HCT116 (cell line): ENCODE measurements around the gene NDUFS3. TPM values are rescaled to one million over a fixed set of nuclear protein-coding genes. Genes with fewer than 3 reads are reported as not detected.

Experiments used
- ATAC-seq: fragments of 200-7000 bp; cut with Tn5 transposase; 2 replicates; pipeline ENCODE4 v1.9.1; 2020; ENCODE audit warnings: mild to moderate bottlenecking, moderate library complexity
- BruUV-seq: library from RNA; stranded (reverse); fragments of 400-500 nt; replicated peaks from 2 replicates; lab custom pipeline; 2021; lab: Mats Ljungman, UMichigan
- CTCF ChIA-PET: fragments of 300-600 bp; sonication (Branson Sonifier 250); formaldehyde crosslinking; loops from one replicate; lab custom pipeline; 2021; ENCODE audit warnings: antibody characterized with exemption; lab: Charles Lee
- POLR2A ChIA-PET: fragments of 300-600, 350-600 bp; sonication (Branson Sonifier 250); formaldehyde crosslinking; loops from one replicate; lab custom pipeline; 2021; ENCODE audit warnings: antibody characterized with exemption; lab: Charles Lee
- RAD21 ChIA-PET, 2 experiments: fragments of 300-600 bp; sonication (Branson Sonifier 250); formaldehyde crosslinking; loops; one replicate each; lab custom pipeline; 2023; ENCODE audit warnings: low total read pairs in 2 of 2; ENCODE audit not compliant: uncharacterized antibody in 2 of 2, unreplicated experiment in 2 of 2, low non-redundant PET in 1 of 2; lab: Charles Lee
- DNase-seq: peaks from one replicate; pipeline ENCODE4 v3.0.0-alpha.2; 2010; ENCODE audit warnings: low read depth, low spot score
- H2AFZ ChIP-seq: fragments of 200-600 bp; shearing (Covaris generic), sonication (generic); 2 replicates; pipeline ENCODE4 v1.6.1; 2017; ENCODE audit warnings: low read depth, mixed run types, mixed read lengths, antibody characterized with exemption, low read length; ENCODE audit not compliant: poor library complexity, severe bottlenecking
- H3K27ac ChIP-seq: 2 replicates; pipeline ENCODE4 v1.5.1; 2012; ENCODE audit warnings: low read depth, low read length
- H3K27me3 ChIP-seq: fragments of 200-600 bp; sonication (generic); 2 replicates; pipeline ENCODE4 v1.6.1; 2016; ENCODE audit warnings: mixed run types, low read length, mixed read lengths; ENCODE audit not compliant: insufficient read depth
- H3K36me3 ChIP-seq, 2 experiments: fragments of 200-500 bp in 1 of 2; fragments of 200-600 bp in 1 of 2; sonication (Bioruptor generic) in 1 of 2; sonication (generic) in 1 of 2; 2 replicates each; pipeline versions ENCODE4 v1.5.1 to v1.6.1; 2014 to 2016; ENCODE audit warnings: low read length in 2 of 2, inconsistent platforms in 1 of 2, mixed read lengths in 1 of 2, mixed run types in 1 of 2; ENCODE audit not compliant: insufficient read depth in 2 of 2, control insufficient read depth in 1 of 2
- H3K4me1 ChIP-seq, 2 experiments: fragments of 200-600 bp in 1 of 2; sonication (generic) in 1 of 2; 2 replicates each; pipeline versions ENCODE4 v1.5.1 to v1.6.1; 2012 to 2017; ENCODE audit warnings: low read length in 2 of 2, inconsistent platforms in 1 of 2, mild to moderate bottlenecking in 1 of 2, mixed read lengths in 1 of 2, mixed run types in 1 of 2, moderate library complexity in 1 of 2; ENCODE audit not compliant: insufficient read depth in 2 of 2, control insufficient read depth in 1 of 2
- H3K4me2 ChIP-seq: fragments of 200-600 bp; sonication (generic); 2 replicates; pipeline ENCODE4 v1.6.1; 2017; ENCODE audit warnings: mixed run types, low read length, mixed read lengths
- H3K4me3 ChIP-seq, 2 experiments: fragments of 200-600 bp in 1 of 2; sonication (generic) in 1 of 2; replicated peaks in 1 of 2; 2 replicates each; pipeline ENCODE4 v1.5.1; 2011 to 2016; ENCODE audit warnings: low read length in 2 of 2, control low read depth in 1 of 2, low read depth in 1 of 2, mild to moderate bottlenecking in 1 of 2, mixed read lengths in 1 of 2, mixed run types in 1 of 2
- H3K79me2 ChIP-seq: fragments of 200-600 bp; sonication (generic); 2 replicates; pipeline ENCODE4 v1.6.1; 2017; ENCODE audit warnings: mild to moderate bottlenecking, mixed run types, low read length, moderate library complexity, mixed read lengths; ENCODE audit not compliant: insufficient read depth
- H3K9ac ChIP-seq: fragments of 200-600 bp; sonication (generic); 2 replicates; pipeline ENCODE4 v1.6.1; 2016; ENCODE audit warnings: low read length, mixed read lengths
- H3K9me2 ChIP-seq: fragments of 200-600 bp; sonication (generic), shearing (Covaris generic); 2 replicates; pipeline ENCODE4 v1.6.1; 2017; ENCODE audit warnings: mixed run types, mild to moderate bottlenecking, moderate library complexity; ENCODE audit not compliant: insufficient read depth
- H3K9me3 ChIP-seq, 2 experiments: fragments of 200-500 bp in 1 of 2; fragments of 200-600 bp in 1 of 2; sonication (Bioruptor generic) in 1 of 2; sonication (generic) in 1 of 2; 2 replicates each; pipeline ENCODE4 v1.6.1; 2014 to 2017; ENCODE audit warnings: low read length in 2 of 2, mixed read lengths in 2 of 2, inconsistent platforms in 1 of 2, low read depth in 1 of 2, mild to moderate bottlenecking in 1 of 2, mixed run types in 1 of 2, moderate library complexity in 1 of 2; ENCODE audit not compliant: control insufficient read depth in 1 of 2, insufficient read depth in 1 of 2
- H4K20me1 ChIP-seq: fragments of 200-600 bp; sonication (generic), shearing (Covaris generic); 2 replicates; pipeline ENCODE4 v1.6.1; 2017; ENCODE audit warnings: mixed run types, mild to moderate bottlenecking, moderate library complexity; ENCODE audit not compliant: insufficient read depth
- CBX3 ChIP-seq: IDR thresholded peaks from 2 replicates; pipeline ENCODE4 v1.6.1; 2012; ENCODE audit warnings: low read depth
- EGR1 ChIP-seq: IDR thresholded peaks from 2 replicates; pipeline ENCODE4 v1.6.1; 2012; ENCODE audit warnings: low read depth
- ELF1 ChIP-seq: IDR thresholded peaks from 2 replicates; pipeline ENCODE4 v1.6.1; 2012; ENCODE audit warnings: low read depth, borderline replicate concordance
- EZH2phosphoT487 ChIP-seq: fragments of 200-600 bp; IDR thresholded peaks from 2 replicates; pipeline ENCODE4 v1.6.1; 2018; ENCODE audit warnings: antibody characterized with exemption, borderline replicate concordance
- JUND ChIP-seq: IDR thresholded peaks from 2 replicates; pipeline ENCODE4 v1.6.1; 2012
- POLR2A ChIP-seq: IDR thresholded peaks from 2 replicates; pipeline ENCODE4 v1.7.0; 2011; ENCODE audit warnings: borderline replicate concordance; ENCODE audit not compliant: insufficient read depth, insufficient read length; ENCODE audit errors: extremely low read depth
- RAD21 ChIP-seq: IDR thresholded peaks from 2 replicates; pipeline ENCODE4 v1.6.1; 2012; ENCODE audit warnings: low read depth, mild to moderate bottlenecking
- SIN3A ChIP-seq: IDR thresholded peaks from 2 replicates; pipeline ENCODE4 v1.6.1; 2012; ENCODE audit warnings: low read depth
- SP1 ChIP-seq: IDR thresholded peaks from 2 replicates; pipeline ENCODE4 v1.6.1; 2012; ENCODE audit warnings: low read depth
- SRF ChIP-seq: IDR thresholded peaks from 2 replicates; pipeline ENCODE4 v1.6.1; 2012; ENCODE audit warnings: low read depth
- TCF7L2 ChIP-seq: IDR thresholded peaks from 2 replicates; pipeline ENCODE4 v1.7.0; 2011; ENCODE audit warnings: borderline replicate concordance, inconsistent platforms; ENCODE audit not compliant: insufficient read depth, insufficient read length; ENCODE audit errors: extremely low read depth
- YY1 ChIP-seq: IDR thresholded peaks from 2 replicates; pipeline ENCODE4 v1.6.1; 2011; ENCODE audit warnings: low read length, low read depth, moderate library complexity, mild to moderate bottlenecking; ENCODE audit not compliant: insufficient replicate concordance; ENCODE audit errors: extremely low read depth
- ZNF274 ChIP-seq: fragments of 200-500 bp; sonication (Bioruptor generic); IDR thresholded peaks from 2 replicates; pipeline ENCODE4 v1.6.1; 2014; ENCODE audit warnings: mild to moderate bottlenecking, low read depth, low read length, inconsistent platforms
- intact Hi-C: fragments of 100-400 bp; cut with micrococcal nuclease; formaldehyde crosslinking; loops from 2 replicates; pipeline ENCODE4 v1.10.0; 2022
- total RNA-seq: library from RNA; stranded (reverse); gene quantifications from one replicate; pipeline ENCODE4 v1.2.1, GENCODE V29; 2021; ENCODE audit not compliant: unreplicated experiment
- TF ChIP-seq, protein P1 (sequence below): IDR thresholded peaks from 2 replicates; pipeline ENCODE4 v1.6.1; 2011; ENCODE audit warnings: mild to moderate bottlenecking, low read length, moderate library complexity; ENCODE audit not compliant: insufficient replicate concordance; ENCODE audit errors: extremely low read depth
- TF ChIP-seq, protein P2 (sequence below): IDR thresholded peaks from 2 replicates; pipeline ENCODE4 v1.6.1; 2012

NDUFS3 gene
- total RNA-seq, 1 experiment from 2014 or later: 134 TPM

DNA sequence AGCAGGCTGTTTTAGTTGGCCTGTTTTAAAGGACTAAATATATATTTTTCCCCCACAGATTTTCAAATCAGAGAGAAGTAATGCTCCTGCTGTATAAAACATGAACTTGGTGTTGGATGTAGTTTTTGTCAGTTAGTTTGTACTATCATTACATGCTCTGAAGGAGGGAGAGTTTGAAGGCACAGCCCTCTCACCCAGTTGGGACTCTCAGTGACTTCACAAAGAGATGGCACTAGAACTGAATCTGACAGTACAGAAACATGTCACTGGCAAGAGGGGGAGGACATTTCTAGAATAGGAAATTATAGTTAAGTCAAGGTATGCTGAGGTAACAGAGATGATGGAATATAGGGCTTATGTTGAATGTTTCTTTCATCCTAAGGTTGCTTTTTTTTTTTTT lies 36.4 kb downstream of the NDUFS3 start:
- no peaks in the 10 kb centered on the region for H3K9me2 ChIP-seq
- no peak overlapping the region for H3K9ac ChIP-seq
- ATAC-seq (no peak), DNase-seq (no peak)
- H3K4me2 ChIP-seq: no peak overlapping the region
- H3K27ac ChIP-seq: no peak overlapping the region
- H3K9me3 ChIP-seq: no peaks in the 10 kb centered on the region
- ChIA-PET RAD21 (no interaction called here), CTCF (no interaction called here), POLR2A (no interaction called here)
- no peaks in the 10 kb centered on the region for H3K27me3 ChIP-seq
- TF ChIP-seq SIN3A (no peak), SP1 (no peak), EZH2phosphoT487 (no peak), ELF1 (no peak), SRF (no peak), ZNF274 (no peak), POLR2A (no peak), RAD21 (no peak), CBX3 (no peak), EGR1 (no peak), TCF7L2 (no peak), YY1 (no peak), JUND (no peak)
- TF ChIP-seq, protein P1, sequence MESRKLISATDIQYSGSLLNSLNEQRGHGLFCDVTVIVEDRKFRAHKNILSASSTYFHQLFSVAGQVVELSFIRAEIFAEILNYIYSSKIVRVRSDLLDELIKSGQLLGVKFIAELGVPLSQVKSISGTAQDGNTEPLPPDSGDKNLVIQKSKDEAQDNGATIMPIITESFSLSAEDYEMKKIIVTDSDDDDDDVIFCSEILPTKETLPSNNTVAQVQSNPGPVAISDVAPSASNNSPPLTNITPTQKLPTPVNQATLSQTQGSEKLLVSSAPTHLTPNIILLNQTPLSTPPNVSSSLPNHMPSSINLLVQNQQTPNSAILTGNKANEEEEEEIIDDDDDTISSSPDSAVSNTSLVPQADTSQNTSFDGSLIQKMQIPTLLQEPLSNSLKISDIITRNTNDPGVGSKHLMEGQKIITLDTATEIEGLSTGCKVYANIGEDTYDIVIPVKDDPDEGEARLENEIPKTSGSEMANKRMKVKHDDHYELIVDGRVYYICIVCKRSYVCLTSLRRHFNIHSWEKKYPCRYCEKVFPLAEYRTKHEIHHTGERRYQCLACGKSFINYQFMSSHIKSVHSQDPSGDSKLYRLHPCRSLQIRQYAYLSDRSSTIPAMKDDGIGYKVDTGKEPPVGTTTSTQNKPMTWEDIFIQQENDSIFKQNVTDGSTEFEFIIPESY: no peak
- TF ChIP-seq, protein P2, sequence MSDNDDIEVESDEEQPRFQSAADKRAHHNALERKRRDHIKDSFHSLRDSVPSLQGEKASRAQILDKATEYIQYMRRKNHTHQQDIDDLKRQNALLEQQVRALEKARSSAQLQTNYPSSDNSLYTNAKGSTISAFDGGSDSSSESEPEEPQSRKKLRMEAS: no peak
- no peaks in the 10 kb centered on the region for H3K79me2 ChIP-seq
- H4K20me1 ChIP-seq: no peaks in the 10 kb centered on the region
- H3K4me3 ChIP-seq: no peak overlapping the region
- H3K4me1 ChIP-seq: no peaks in the 10 kb centered on the region
- no TSS peak for BruUV-seq
- intact Hi-C loops: loop anchor here (5.0 to 10.0 kb wide), 2 partner anchors 150 to 243 kb away; no protein-coding TSS in a partner anchor
- H2AFZ ChIP-seq: no peak overlapping the region
- peaks cover 12 to 15% of the 10 kb centered on the region in 2 experiments; a peak in 3 of 4 replicates for H3K36me3 ChIP-seq
